ENCODE data around the gene GPR161. TPM values are rescaled to one million over a fixed set of nuclear protein-coding genes. Genes with fewer than 3 reads are reported as not detected.

GPR161 gene
- total RNA-seq, 6 experiments from 2014 or later: 9.3 to 14.5 (median 13.2) TPM

DNA sequence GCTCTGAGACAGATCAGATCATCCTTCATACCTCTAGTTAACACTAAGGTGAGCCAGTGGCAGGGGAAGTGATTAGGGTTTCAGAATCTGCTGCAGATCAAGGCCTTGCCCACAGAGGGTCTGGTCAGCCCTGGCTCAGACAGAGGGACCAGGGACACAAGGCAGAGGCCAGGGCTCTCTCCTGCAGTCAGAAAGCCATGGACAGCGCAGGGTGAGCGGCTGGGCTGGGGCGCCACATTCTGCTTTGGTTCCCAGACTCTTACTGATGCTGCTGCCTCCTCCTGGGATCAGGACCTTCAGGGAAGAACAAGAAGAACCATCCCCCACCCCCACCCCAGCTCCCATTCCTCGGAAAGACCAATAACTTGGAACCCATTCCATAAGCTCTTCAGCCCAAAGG is 43.1 kb downstream of the GPR161 start:
- DNase-seq: no peak
- Mint-ChIP-seq H3K36me3 (ENCODE audit: low read depth) (no peaks in the 10 kb centered on the region; the same call in 1 of the 2 replicates), H3K4me3 (no peak overlapping the region), H3K4me1 (ENCODE audit: low read depth) (peaks cover 11% of the 10 kb centered on the region), H3K27ac (no peak overlapping the region), H3K9me3 (no peaks in the 10 kb centered on the region), H3K27me3 (ENCODE audit: insufficient read depth) (peaks cover 1% of the 10 kb centered on the region; the same call in 1 of the 2 replicates)
- TF ChIP-seq, protein P1, sequence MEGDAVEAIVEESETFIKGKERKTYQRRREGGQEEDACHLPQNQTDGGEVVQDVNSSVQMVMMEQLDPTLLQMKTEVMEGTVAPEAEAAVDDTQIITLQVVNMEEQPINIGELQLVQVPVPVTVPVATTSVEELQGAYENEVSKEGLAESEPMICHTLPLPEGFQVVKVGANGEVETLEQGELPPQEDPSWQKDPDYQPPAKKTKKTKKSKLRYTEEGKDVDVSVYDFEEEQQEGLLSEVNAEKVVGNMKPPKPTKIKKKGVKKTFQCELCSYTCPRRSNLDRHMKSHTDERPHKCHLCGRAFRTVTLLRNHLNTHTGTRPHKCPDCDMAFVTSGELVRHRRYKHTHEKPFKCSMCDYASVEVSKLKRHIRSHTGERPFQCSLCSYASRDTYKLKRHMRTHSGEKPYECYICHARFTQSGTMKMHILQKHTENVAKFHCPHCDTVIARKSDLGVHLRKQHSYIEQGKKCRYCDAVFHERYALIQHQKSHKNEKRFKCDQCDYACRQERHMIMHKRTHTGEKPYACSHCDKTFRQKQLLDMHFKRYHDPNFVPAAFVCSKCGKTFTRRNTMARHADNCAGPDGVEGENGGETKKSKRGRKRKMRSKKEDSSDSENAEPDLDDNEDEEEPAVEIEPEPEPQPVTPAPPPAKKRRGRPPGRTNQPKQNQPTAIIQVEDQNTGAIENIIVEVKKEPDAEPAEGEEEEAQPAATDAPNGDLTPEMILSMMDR (IDR thresholded peaks at IDR 0.05): no peak

DNA sequence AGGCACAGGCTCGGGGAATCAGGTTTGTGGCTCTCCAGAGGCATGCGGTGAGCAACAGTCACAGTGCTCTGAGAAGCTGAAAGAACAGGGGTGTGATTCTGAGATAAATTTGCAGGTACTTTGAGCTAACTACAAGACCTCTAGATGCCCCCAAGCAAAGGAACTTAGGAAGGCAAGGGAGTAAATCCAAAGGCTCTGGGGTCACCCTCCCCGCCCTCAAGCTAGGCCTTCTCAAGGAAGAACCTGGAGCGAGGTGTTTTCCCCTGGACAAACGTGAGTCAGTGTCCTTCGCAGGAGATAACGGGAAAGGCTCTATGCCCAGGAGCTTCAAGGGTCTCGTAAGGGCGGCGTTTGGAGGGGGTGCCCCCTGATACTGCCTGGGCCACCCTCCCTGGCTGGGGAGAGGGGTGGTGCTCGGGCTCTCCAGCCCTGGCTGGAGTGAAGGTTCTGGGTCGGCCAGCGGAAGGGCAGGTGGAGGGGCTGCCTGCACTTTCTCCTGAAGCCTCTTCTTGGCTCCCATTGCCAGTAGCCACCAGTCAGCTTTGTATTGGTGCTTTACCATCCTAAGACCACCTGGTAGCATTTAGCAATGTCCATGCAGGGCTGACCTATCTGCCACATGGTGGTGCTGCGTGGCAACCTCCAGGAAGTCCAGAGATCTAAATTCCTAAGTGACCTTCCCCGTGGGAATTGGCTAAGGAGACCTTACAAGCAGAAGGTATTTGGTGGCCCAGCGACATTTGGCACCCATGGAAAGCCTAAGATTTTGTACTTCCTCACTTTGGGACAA is 44.0 kb downstream of the GPR161 start:
- Mint-ChIP-seq H3K27me3 (ENCODE audit: insufficient read depth) (peaks cover 1% of the 10 kb centered on the region; the same call in 1 of the 2 replicates), H3K36me3 (ENCODE audit: low read depth) (no peaks in the 10 kb centered on the region; the same call in 1 of the 2 replicates), H3K9me3 (no peaks in the 10 kb centered on the region), H3K4me3 (no peak overlapping the region), H3K27ac (no peak overlapping the region), H3K4me1 (ENCODE audit: low read depth) (peaks cover 12% of the 10 kb centered on the region)
- DNase-seq: peak; percentile 11
- TF ChIP-seq, protein P1 (IDR thresholded peaks at IDR 0.05): peak; percentile 59

DNA sequence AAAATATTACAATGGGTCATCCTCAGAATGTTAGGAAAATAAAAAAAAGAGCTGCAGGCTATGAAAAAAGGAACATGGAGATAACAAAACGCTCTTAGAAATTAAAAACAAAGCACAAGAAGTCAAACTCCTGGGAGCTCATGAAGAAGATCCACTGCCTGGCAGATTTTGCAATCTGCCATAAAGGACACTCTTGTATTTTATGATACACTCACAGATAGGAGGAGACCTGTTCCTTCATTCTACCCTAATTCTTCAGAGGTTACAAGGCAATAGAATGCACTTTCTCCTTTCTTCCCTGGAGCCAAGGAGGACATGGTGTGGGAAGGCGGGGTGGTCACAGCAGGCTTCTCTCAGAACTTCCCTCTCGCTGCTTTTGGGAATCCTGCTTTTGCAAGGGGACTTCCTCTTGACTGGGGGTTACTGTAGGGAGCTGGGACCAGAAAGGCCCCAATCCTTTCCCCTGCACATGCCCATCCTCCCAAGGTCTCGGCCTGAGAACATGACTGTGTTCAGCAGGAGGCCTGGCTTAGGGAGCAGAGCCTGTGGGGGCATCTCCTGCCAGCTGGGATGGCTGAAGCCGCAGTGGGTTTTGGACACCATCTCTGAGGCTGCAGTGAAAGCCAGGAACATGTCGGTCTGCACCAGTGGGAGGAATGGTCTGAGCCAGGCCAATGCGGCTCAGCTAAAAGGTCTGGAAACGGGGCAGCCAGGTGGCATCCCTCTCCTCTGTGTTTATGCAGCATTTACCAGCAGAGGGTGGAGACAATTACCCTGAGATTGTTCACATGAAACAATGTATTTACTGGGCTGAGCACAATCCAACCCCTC is 44.8 kb downstream of the GPR161 start:
- TF ChIP-seq, protein P1 (IDR thresholded peaks at IDR 0.05): no peak
- Mint-ChIP-seq H3K4me3 (no peak overlapping the region), H3K36me3 (ENCODE audit: low read depth) (no peaks in the 10 kb centered on the region; the same call in 1 of the 2 replicates), H3K9me3 (no peaks in the 10 kb centered on the region), H3K4me1 (ENCODE audit: low read depth) (peaks cover 12% of the 10 kb centered on the region), H3K27ac (no peak overlapping the region), H3K27me3 (ENCODE audit: insufficient read depth) (peaks cover 1% of the 10 kb centered on the region; the same call in 1 of the 2 replicates)
- no peak for DNase-seq

DNA sequence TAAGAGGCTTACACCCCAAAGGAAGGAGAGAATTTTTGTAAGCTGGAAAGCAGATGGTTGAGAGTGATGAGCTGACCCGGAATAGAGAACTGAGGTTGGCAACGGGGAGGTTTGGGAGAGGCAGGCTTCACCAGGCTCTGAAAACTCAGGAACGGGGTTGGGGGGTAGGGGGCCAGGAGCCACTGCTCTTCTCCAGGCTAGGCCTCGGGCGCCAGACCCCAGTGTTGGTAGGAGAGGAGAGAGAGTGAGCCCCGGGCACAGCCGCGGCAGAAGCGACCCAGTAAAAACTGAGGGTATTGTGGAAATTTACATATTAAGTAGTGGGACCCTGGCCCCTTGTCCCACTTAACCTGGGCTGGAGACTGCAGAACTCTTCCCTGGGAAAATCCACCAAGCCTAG is 45.7 kb downstream of the GPR161 start:
- Mint-ChIP-seq H3K9me3 (no peaks in the 10 kb centered on the region), H3K36me3 (ENCODE audit: low read depth) (no peaks in the 10 kb centered on the region; the same call in 1 of the 2 replicates), H3K4me1 (ENCODE audit: low read depth) (peaks cover 12% of the 10 kb centered on the region), H3K4me3 (no peak overlapping the region), H3K27ac (no peak overlapping the region), H3K27me3 (ENCODE audit: insufficient read depth) (peaks cover 1% of the 10 kb centered on the region; the same call in 1 of the 2 replicates)
- DNase-seq: no peak
- TF ChIP-seq, protein P1 (IDR thresholded peaks at IDR 0.05): no peak

DNA sequence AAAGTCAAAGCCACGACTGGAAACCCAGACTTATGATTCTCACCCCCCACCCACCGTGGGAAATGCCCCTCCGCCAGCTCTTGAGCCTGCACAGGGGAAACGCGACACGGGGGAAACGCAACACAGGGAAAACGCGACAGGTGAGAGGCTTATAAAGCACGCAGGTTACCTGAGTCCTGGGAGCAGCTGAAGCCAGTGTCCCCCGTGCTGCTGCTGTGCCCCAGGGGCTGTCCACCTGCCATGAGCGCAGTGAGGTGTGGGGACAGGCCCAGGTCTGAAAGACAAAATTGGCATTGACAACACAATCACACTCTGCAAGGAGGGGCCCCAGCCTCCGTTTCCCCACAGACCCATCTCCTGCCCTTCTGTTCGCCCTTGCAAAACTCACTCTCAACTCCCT is 46.3 kb downstream of the GPR161 start:
- peaks cover 12% of the 10 kb centered on the region for H3K4me1 Mint-ChIP-seq (ENCODE audit: low read depth)
- no peak overlapping the region for H3K4me3 Mint-ChIP-seq
- no peaks in the 10 kb centered on the region for H3K9me3 Mint-ChIP-seq
- H3K36me3 Mint-ChIP-seq (ENCODE audit: low read depth): no peaks in the 10 kb centered on the region; the same call in 1 of the 2 replicates
- H3K27me3 Mint-ChIP-seq (ENCODE audit: insufficient read depth): peaks cover 1% of the 10 kb centered on the region; the same call in 1 of the 2 replicates
- DNase-seq: no peak
- no peak overlapping the region for H3K27ac Mint-ChIP-seq
- TF ChIP-seq, protein P1 (IDR thresholded peaks at IDR 0.05): no peak

Data from HFFc6 (cell line).